Hematopoietic multipotent progenitor cell treated with erythropoietin and hydrocortisone succinate and interleukin-3 and kit ligand, for 4 days (in vitro differentiated cells): ENCODE data around the gene SLC6A20.

Source experiments
- DNase-seq: peaks from one replicate; pipeline ENCODE4 v3.0.0-alpha.2; 2015

Gene SLC6A20

DNA sequence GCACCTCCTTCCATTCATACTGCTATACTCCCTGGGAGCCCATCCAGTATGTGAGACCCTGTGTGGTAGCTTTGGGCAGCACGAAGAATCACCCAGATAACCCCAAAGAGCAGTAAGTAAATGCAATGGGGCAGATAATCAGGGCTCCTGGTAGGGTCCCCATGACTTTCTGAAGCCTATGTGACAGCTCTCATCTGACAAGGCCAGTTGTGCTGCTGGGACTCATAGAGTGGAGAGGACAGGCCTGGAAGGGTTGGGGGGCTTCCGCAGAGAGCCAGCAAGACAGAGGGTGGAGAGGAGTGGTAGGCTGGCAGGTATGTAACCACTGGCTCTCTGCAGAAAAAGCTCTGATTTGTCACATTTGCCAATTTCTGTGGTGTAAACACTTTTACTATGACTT is 3.2 kb upstream of the SLC6A20 start:
- DNase-seq, result no peak

- no peak for DNase-seq
Observed at GRCh38 chr3:45798034-45798433, 1.7 kb upstream of the SLC6A20 start.

- no peak for DNase-seq
Observed at GRCh38 chr3:45796902-45797637, 734 bp upstream of the SLC6A20 start.

DNA sequence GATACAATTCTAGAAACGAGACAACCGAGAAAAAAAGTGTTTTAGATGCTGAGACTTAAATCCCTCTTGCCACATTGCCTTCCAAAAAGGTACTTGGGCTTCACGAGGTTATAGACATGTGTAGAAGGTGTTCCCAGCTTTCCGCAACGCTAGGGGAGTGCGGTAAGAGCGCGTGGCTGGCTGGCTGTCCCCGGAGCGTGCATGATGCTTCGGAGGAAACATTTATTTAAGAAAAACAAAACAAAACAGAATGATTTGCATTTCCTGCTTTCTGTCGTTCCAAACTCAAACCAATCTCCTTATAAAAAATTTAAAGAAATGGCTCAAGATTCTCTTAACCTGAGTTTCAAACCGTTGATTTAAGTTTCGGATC is 841 bp downstream of the SLC6A20 start:
- DNase-seq, result no peak

GRCh38 chr3:45794660-45795059 is 1.7 kb downstream of the SLC6A20 start:
- no peak for DNase-seq

DNA sequence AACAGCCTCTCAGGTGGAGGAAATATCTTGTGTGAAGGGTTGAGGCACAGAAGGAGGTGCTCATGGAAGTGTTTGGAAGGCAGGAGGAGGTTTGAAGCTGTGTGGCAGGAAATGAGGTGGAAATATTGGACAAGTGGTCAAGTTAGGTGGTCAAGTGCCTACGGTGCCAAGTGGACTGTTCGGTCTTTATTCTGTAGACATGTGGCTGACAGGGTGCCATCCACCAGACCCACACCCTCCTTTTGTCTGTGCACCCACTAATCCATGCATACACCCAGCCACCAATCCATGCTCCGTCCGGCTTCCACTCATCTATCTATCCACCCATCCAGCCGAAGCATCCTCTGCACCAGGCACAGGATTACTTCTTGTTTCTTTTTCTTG is 2.2 kb downstream of the SLC6A20 start:
- DNase-seq, result no peak

GRCh38 chr3:45793482-45794176 is 2.7 kb downstream of the SLC6A20 start:
- no peak for DNase-seq

DNA sequence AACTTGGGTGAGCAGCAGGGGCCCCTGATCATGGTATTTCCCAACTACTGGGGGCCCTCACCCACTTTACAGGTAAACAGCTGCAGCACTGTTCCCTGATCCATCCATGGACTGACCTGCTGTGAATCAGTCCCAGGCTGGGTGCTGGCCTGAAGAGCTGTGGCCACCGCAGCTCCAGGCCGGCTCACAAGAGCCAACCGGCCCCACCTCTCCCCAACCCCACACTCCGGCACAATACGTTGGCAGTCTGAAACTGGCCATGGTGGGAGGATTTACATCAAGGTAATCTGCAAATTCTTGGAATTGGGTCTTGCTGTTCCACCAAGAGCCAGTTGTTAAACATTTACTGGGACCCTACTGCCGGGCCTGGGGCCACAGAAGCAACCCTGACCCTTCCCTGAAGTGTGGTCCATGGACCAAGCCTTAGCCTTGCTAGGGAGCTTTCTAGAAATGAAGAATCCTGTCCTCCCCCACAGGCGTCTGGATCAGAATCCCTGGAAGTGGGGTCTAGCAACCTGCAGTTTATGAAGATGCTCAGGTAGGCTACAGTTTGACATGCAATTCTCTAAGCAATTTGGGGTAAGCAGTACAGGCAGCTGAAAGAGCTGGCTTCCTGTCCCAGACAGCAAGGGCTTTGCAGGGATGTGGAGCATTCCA is 3.7 kb downstream of the SLC6A20 start:
- DNase-seq, result no peak

DNA sequence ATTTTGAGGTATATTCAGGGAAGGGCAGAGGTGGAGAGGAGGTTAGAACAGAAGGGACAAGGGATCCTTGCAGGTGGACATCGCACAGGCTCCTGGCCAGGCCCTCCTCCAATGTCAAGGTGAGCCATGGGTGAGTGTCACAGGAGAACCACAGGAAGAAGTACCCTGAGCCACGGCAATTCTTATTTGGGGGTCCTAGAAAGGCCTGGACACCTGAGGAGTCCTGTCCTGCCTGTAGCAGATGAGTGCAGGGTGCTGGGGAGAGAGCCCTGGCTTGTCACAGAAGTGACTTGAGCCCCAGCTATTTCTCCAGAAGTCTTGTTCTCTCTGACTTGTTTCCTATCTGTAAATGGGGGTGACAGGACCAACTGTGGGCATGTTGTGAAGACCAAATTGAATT is 4.3 kb downstream of the SLC6A20 start:
- DNase-seq, result no peak

DNA sequence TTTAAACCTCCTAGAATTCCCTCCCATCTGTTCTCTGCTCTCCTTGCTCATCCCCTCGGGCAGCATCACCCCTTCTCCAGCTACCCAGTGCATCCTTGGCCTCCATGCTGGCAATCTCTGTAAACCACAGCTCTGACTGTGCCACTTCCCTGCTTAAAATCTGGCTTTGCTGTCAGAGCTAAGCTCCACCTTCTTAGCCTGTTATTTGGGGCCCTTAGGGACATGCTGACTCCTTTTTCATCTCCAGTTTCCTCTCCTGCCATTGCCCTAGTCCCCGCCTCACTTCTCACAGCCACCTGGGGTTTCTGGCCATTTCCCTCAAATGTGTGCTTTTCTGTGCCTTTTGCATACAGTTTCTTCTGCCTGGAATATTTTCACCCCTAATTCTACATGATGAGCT is 5.7 kb downstream of the SLC6A20 start:
- no peak for DNase-seq

DNA sequence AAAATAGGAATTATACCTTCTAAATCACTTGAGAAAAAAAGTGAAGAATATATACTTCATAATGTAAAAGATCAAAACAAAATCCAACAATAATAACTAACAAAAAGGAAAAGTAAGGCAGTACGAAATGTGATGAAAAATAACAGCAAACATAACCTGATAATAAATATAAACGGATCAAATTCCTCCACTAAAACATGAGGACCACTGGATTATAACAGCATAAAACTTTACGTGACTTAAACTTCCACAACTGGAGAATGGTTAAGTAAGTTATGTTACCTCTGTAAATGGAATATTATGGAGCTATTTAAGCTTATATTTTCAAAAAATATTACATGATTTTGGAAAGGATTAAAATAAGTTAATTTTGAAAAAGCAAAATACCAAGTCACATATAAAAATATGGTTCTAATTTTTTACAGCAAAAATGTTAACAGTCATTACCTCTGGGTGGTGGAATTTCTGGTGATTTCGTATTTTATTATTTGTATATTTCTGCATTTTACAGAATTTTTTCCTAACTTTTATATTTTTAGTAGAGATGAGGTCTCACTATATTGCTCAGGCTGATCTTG is 7.0 kb downstream of the SLC6A20 start:
- no peak for DNase-seq

DNA sequence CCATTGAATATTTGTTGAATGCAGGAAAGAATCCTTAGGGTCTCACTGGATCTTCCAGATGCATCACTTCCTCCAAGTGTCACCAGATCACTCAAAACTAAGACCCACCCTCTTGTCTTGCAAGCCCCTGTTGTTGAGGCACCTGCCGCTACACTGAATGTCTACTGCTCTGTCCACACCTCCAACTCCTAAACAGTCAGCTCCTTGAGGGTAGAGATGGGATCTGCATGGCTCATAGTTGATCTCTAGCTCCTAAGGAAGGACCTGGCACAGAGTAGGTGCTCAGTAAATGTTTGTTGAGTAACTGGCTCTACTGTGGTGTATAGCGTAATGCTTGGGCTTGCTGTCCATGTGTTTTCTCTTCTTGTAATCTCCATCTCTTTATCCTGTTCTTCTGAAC is 8.8 kb downstream of the SLC6A20 start:
- DNase-seq, result no peak

DNA sequence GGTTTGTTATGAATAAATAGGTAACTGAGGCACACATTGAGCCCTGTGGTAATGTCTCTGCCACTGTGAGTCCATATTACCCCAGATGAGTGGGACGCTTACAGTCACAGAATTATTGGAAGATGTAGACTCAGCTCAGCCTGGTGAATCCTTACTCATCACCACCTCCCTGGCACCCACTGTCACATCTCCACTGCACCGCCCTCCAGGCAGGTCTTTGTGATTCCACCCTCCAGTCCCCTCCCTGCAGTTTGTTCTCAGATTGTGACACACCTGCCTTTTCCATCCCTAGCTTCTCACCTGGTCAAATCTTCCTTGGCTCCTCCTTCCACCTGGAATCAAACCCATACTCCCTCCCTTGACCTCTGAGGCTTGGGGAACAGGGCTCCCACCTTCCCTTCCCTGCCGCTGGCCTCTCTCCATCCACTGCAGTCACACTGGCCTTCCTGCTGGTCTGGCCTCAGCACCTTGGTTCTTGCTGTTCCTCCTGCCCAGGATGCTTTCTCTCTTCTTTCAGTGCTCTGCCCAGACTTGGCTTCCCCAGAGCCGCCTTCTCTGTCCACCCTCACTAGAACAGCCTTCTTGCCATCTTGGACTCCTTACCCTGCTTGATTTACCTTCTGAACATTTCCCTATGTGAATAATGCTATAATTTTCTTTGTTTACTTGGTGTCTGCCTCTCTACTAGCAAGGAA is 9.4 kb downstream of the SLC6A20 start:
- DNase-seq, result no peak

GRCh38 chr3:45785605-45786150 is 10.7 kb downstream of the SLC6A20 start:
- no peak for DNase-seq

GRCh38 chr3:45783667-45784066 is 12.7 kb downstream of the SLC6A20 start:
- DNase-seq, result no peak

DNA sequence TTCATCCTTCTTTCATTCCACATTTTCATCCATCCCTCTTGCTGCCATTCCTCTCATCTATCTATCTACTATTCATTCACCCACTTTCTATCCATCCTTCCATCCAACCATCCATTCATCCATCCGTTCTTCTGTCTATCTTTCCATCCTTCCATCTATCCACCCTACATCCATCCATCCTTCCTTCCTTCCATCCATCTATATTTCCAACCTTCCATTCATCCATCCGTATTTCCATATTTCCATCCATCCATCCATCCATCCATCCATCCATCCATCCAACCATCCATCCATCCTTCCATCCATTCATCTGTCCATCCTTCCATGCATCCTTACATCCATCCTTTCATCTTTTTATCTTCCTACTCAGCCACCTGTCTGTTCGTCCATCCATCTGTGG is 14.0 kb downstream of the SLC6A20 start:
- no peak for DNase-seq

DNA sequence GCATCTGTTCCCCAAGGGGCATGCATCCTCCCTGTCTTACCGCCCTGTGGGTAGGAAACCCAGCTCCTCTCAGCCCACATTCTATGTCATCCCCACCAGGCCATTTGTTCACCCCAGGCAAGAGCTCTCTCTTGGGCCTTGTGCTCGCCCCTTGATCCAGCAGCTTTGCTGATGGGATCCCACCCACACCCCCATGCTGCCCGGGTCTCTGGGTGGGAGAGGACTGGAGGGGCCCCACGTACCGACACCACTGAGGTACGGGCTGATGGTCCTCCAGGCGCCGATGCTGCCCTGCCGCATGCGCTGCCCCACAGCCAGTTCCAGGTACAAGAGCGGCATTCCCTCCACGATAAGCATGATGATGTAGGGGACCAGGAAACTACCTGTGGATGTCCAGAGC is 14.5 kb downstream of the SLC6A20 start:
- no peak for DNase-seq

DNA sequence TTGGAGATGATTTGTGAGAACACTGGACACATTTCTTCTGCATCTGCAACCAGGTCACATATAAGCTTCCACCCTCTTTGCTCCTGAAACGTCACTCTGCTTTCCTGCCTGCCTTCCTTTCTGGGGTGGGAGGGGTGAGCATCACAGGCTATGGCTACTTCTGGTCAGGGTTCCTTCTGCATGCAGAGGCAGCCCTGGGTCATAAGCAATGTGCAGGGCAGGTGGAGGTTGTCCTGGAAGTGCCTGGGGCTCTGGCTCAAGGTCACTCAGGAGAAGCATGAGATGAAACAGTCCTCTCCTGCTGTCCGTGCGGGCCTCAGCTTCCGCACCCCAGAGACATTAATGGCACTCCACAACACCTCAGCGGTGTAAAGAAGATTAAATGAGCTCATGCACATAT is 15.1 kb downstream of the SLC6A20 start:
- DNase-seq, result no peak

GRCh38 chr3:45779746-45780735 is 16.3 kb downstream of the SLC6A20 start:
- DNase-seq, result no peak

GRCh38 chr3:45778761-45779201 is 17.6 kb downstream of the SLC6A20 start:
- DNase-seq, result no peak

DNA sequence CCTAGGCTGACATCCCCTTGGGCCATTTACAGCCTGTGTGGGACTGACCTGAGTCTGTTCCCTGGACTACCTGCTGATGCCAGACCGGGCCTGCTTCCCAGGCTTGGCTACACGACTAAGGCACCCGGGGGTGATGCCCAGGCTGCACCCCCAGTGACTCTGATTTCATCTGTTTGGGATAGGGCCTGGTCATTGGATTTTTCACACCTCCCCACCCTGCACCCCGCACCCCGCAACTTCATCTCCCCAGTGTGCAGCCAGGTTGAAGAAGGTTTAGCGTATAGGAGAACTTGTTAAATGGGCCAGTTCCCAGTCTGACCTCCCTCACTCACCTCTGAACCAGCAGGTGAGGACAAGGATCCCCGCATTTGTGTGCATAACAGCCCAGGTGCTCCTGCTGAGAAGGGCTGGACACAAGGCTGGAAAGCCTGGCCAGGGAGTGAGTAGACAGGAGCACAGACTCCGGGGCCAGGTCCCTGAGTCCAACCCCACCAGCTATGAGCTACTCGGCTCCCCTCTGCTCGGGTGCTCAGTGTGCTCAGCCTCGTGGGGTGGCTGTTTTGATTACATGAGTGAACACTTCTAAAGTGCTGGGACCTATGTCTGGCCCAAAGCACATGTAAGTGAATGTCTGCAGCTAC is 18.5 kb downstream of the SLC6A20 start:
- no peak for DNase-seq
